Bronchial epithelial cell (primary cell): ENCODE data around the gene PSMD1. TPM values are rescaled to one million over a fixed set of nuclear protein-coding genes. Genes with fewer than 3 reads are reported as not detected.

ENCODE experiments used
- DNase-seq: peaks from one replicate; pipeline ENCODE4 v3.0.0-alpha.2; 2010; ENCODE audit warnings: low read depth
- FAIRE-seq: peaks from 2 replicates; lab custom pipeline; 2011; peaks lifted over from hg19 to GRCh38; lab: Jason Lieb, UNC
- H3K27me3 ChIP-seq: 2 replicates; pipeline ENCODE4 v1.5.1; 2011; ENCODE audit warnings: low read length; ENCODE audit not compliant: control insufficient read depth, insufficient read depth
- H3K36me3 ChIP-seq: 2 replicates; pipeline ENCODE4 v1.5.1; 2011; ENCODE audit warnings: low read length; ENCODE audit not compliant: control insufficient read depth, insufficient read depth
- H3K4me3 ChIP-seq: 2 replicates; pipeline ENCODE4 v1.5.1; 2011; ENCODE audit warnings: mild to moderate bottlenecking, low read depth, low read length, control low read depth
- CTCF ChIP-seq: IDR thresholded peaks from 2 replicates; pipeline ENCODE4 v1.5.1; 2011; ENCODE audit warnings: mild to moderate bottlenecking, moderate library complexity, low read length, control low read depth, inconsistent platforms; ENCODE audit not compliant: insufficient read depth, severe bottlenecking
- total RNA-seq: library from RNA; depleted of rRNA; stranded (reverse); fragments of >200 nt; gene quantifications from 2 replicates; pipeline ENCODE4 v1.2.1, GENCODE V29; 2014

PSMD1 gene
- total RNA-seq: 69.5 and 111 TPM in 2 replicates

- Histone ChIP-seq H3K36me3 (peaks cover 3% of the 10 kb centered on the region), H3K27me3 (no peaks in the 10 kb centered on the region), H3K4me3 (peak within 1 kb of the TSS; percentile 97)
- peak; percentile 80 for DNase-seq
- peak; percentile 95 for TF ChIP-seq CTCF
- no peak for FAIRE-seq
Measured at GRCh38 chr2:231056453-231057416, at the start of gene PSMD1. TSS of gene PSMD1 (plus strand) at chr2:231056867. CDS start at chr2:231057026, 159 bp downstream.

GRCh38 chr2:231007286-231008098 lies 49.2 kb upstream of the PSMD1 start:
- Histone ChIP-seq H3K36me3 (no peaks in the 10 kb centered on the region), H3K27me3 (peaks cover 5% of the 10 kb centered on the region), H3K4me3 (no peak overlapping the region)
- TF ChIP-seq CTCF: no peak
- DNase-seq (peak; percentile 13), FAIRE-seq (no peak)

- Histone ChIP-seq H3K36me3 (no peaks in the 10 kb centered on the region), H3K27me3 (peaks cover 5% of the 10 kb centered on the region), H3K4me3 (no peak overlapping the region)
- DNase-seq (no peak), FAIRE-seq (no peak)
- TF ChIP-seq CTCF: no peak
Measured at GRCh38 chr2:231008131-231008530, 48.5 kb upstream of the PSMD1 start.

GRCh38 chr2:231009236-231009919 lies 47.3 kb upstream of the PSMD1 start:
- no peak for FAIRE-seq
- Histone ChIP-seq H3K36me3 (no peaks in the 10 kb centered on the region), H3K27me3 (peaks cover 5% of the 10 kb centered on the region), H3K4me3 (no peak overlapping the region)
- no peak for TF ChIP-seq CTCF
- no peak for DNase-seq

- no peak for FAIRE-seq
- no peak for TF ChIP-seq CTCF
- peaks cover 5% of the 10 kb centered on the region for H3K27me3 ChIP-seq
Measured at GRCh38 chr2:231010201-231010730, 46.4 kb upstream of the PSMD1 start.

More at GRCh38 chr2:231010201-231010730, 46.4 kb upstream of the PSMD1 start:
- H3K36me3 ChIP-seq: no peaks in the 10 kb centered on the region
- H3K4me3 ChIP-seq: no peak overlapping the region
- no peak for DNase-seq
